ENCODE data around the gene ABCA4. TPM values are rescaled to one million over a fixed set of nuclear protein-coding genes. Genes with fewer than 3 reads are reported as not detected.

The ABCA4 gene
- total and polyA plus RNA-seq, 7 donors = 0.03 to 0.32 (median 0.09) TPM; not detected in 2

- WGBS, 3 donors = 89 to 90% (median 89%) methylated on average over 9 of the region's 9 CpGs
- Histone ChIP-seq H3K27ac (no peak overlapping the region), H3K4me3 (no peak overlapping the region), H3K27me3 (ENCODE audit: insufficient read depth in 3 of 3, low read length in 2 of 3) (no peaks in the 10 kb centered on the region), H3K9me3 (no peaks in the 10 kb centered on the region), H3K4me1 (no peaks in the 10 kb centered on the region), H3K36me3 (ENCODE audit: insufficient read depth in 1 of 2, low read depth in 1 of 2) (no peaks in the 10 kb centered on the region)
- intact Hi-C loops (cut with DNase I) = no loop called here
- ATAC-seq (no peak), DNase-seq (no peak)
- TF ChIP-seq, protein P1, sequence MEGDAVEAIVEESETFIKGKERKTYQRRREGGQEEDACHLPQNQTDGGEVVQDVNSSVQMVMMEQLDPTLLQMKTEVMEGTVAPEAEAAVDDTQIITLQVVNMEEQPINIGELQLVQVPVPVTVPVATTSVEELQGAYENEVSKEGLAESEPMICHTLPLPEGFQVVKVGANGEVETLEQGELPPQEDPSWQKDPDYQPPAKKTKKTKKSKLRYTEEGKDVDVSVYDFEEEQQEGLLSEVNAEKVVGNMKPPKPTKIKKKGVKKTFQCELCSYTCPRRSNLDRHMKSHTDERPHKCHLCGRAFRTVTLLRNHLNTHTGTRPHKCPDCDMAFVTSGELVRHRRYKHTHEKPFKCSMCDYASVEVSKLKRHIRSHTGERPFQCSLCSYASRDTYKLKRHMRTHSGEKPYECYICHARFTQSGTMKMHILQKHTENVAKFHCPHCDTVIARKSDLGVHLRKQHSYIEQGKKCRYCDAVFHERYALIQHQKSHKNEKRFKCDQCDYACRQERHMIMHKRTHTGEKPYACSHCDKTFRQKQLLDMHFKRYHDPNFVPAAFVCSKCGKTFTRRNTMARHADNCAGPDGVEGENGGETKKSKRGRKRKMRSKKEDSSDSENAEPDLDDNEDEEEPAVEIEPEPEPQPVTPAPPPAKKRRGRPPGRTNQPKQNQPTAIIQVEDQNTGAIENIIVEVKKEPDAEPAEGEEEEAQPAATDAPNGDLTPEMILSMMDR (IDR thresholded peaks at IDR 0.05) = no peak
Observed at GRCh38 chr1:94120570-94120901, 412 bp downstream of the ABCA4 start.

DNA sequence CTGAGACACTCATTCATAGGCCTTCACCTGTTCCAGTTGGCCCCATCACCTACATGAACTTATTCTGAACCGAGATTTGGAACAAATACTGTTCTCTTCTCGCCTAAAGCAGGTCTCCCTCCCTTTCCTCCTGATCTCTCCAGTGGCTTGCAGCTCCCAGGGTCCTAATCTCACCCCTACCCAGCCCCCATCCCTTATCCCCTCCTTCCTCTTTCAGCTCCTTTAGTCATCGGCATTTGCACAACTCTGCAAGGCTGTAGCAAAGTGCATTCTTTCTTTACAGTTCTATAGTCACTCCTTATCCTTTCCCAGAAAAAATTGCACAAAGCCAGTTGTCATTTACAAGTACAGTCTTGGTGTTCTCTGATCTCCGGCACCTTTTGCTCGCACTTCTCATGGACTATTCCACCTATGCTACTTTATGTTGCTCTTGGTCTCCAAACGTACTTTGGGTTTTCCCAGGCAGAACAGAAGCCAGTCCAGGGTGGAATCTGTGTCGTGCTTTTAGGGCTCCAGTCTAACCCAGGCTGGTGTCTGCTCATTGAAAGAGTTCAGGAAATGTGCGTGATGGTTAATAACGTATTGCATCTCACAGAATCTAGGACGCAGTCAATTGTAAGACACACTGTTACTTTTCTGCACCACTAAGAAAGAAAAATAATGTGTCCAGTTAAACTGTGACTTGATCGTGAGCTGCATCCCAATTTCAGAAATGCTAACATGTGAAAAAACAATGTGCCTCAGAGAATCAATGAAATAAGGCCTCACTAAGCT lies 965 bp downstream of the ABCA4 start:
- Histone ChIP-seq H3K27ac (no peak overlapping the region), H3K4me3 (no peak overlapping the region), H3K36me3 (ENCODE audit: insufficient read depth in 1 of 2, low read depth in 1 of 2) (no peaks in the 10 kb centered on the region), H3K27me3 (ENCODE audit: insufficient read depth in 3 of 3, low read length in 2 of 3) (no peaks in the 10 kb centered on the region), H3K4me1 (no peaks in the 10 kb centered on the region), H3K9me3 (no peaks in the 10 kb centered on the region)
- TF ChIP-seq, protein P1 (IDR thresholded peaks at IDR 0.05) = no peak
- ATAC-seq (no peak), DNase-seq (no peak)
- intact Hi-C loops (cut with DNase I) = no loop called here
- 89 to 92% (median 92%) methylated on average over 11 of the region's 11 CpGs for WGBS, 3 donors

- Histone ChIP-seq H3K4me1 (no peaks in the 10 kb centered on the region), H3K36me3 (ENCODE audit: insufficient read depth in 1 of 2, low read depth in 1 of 2) (no peaks in the 10 kb centered on the region), H3K27ac (no peak overlapping the region), H3K4me3 (no peak overlapping the region), H3K9me3 (no peaks in the 10 kb centered on the region), H3K27me3 (ENCODE audit: insufficient read depth in 3 of 3, low read length in 2 of 3) (no peaks in the 10 kb centered on the region)
- intact Hi-C loops (cut with DNase I) = no loop called here
- WGBS, 3 donors = 91 to 92% (median 91%) methylated on average over 6 of the region's 6 CpGs
- TF ChIP-seq, protein P1 (IDR thresholded peaks at IDR 0.05) = no peak
- no peak for ATAC-seq
- no peak for DNase-seq
Observed at GRCh38 chr1:94119306-94119705, 1.6 kb downstream of the ABCA4 start.

DNA sequence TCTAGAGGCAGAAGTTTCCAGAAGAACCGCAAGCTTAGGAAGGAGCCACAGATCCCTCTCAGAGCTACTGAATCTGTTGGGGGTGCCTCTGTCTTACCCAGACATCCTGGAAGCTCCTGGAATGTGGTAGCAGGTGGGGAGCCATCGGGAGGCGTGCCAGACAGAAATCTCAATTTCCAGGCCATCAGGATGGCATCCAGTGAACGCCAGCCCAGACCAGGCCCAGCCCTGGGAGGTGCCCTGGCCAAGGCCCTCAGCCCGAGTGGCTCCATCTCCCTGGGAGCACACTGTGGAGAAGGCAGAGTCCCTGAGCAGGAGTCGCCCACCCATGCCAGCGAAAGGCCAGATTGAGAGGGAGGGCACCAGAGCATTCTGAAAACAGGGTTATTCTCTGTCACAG lies 2.5 kb downstream of the ABCA4 start:
- Histone ChIP-seq H3K4me3 (no peak overlapping the region), H3K9me3 (no peaks in the 10 kb centered on the region), H3K4me1 (no peaks in the 10 kb centered on the region), H3K36me3 (ENCODE audit: insufficient read depth in 1 of 2, low read depth in 1 of 2) (no peaks in the 10 kb centered on the region), H3K27ac (no peak overlapping the region), H3K27me3 (ENCODE audit: insufficient read depth in 3 of 3, low read length in 2 of 3) (no peaks in the 10 kb centered on the region)
- TF ChIP-seq, protein P1 (IDR thresholded peaks at IDR 0.05) = no peak
- WGBS, 3 donors = 67 to 83% (median 68%) methylated on average over 7 of the region's 7 CpGs
- DNase-seq (no peak), ATAC-seq (no peak)
- intact Hi-C loops (cut with DNase I) = no loop called here

- H3K27ac ChIP-seq = no peak overlapping the region
- H3K9me3 ChIP-seq = no peaks in the 10 kb centered on the region
- no peaks in the 10 kb centered on the region for H3K4me1 ChIP-seq
- H3K27me3 ChIP-seq (ENCODE audit: insufficient read depth in 3 of 3, low read length in 2 of 3) = no peaks in the 10 kb centered on the region
- TF ChIP-seq, protein P1 (IDR thresholded peaks at IDR 0.05) = no peak
- H3K4me3 ChIP-seq = no peak overlapping the region
- intact Hi-C loops (cut with DNase I) = no loop called here
- peak in 1 of 4 donors; percentile 41 for ATAC-seq
- no peaks in the 10 kb centered on the region for H3K36me3 ChIP-seq (ENCODE audit: insufficient read depth in 1 of 2, low read depth in 1 of 2)
- no peak for DNase-seq
- 78 to 90% (median 81%) methylated on average over 7 of the region's 7 CpGs for WGBS, 3 donors
Observed at GRCh38 chr1:94118013-94118412, 2.9 kb downstream of the ABCA4 start.
